ENCODE data around the gene CD7.

GRCh38 chr17:82332669-82333278 is 15.4 kb upstream of the CD7 start:
- TF ChIP-seq CTCF (IDR thresholded peaks at IDR 0.05; ENCODE audit: poor library complexity, severe bottlenecking) (no peak), EP300 (conservative IDR thresholded peaks at IDR 0.05; ENCODE audit: poor library complexity, severe bottlenecking) (no peak), POLR2AphosphoS5 (IDR thresholded peaks at IDR 0.05) (no peak), EZH2 (IDR thresholded peaks at IDR 0.05; ENCODE audit: borderline replicate concordance, insufficient read depth, low read length, poor library complexity, severe bottlenecking) (no peak), MXI1 (conservative IDR thresholded peaks at IDR 0.05; ENCODE audit: poor library complexity, severe bottlenecking) (no peak), REST (IDR thresholded peaks at IDR 0.05; ENCODE audit: borderline replicate concordance) (no peak)
